PFSK-1 (cell line): ENCODE data around the gene RNASE9.

Experiments used
- POLR2AphosphoS5 ChIP-seq: IDR thresholded peaks from 2 replicates; pipeline ENCODE4 v1.6.1; 2012; ENCODE audit warnings: low read depth, mild to moderate bottlenecking, control low read depth, low read length, moderate library complexity
- REST ChIP-seq, 2 experiments: IDR thresholded peaks; 2 replicates each; pipeline versions ENCODE4 v1.6.1 to v1.8.0; 2011 to 2012; ENCODE audit warnings: low read depth in 2 of 2, low read length in 2 of 2, control low read depth in 1 of 2, inconsistent platforms in 1 of 2, mild to moderate bottlenecking in 1 of 2, moderate library complexity in 1 of 2; ENCODE audit not compliant: insufficient read depth in 1 of 2
- SIN3A ChIP-seq: IDR thresholded peaks from 2 replicates; pipeline ENCODE4 v1.6.1; 2012; ENCODE audit warnings: mild to moderate bottlenecking, low read length, moderate library complexity, borderline replicate concordance; ENCODE audit not compliant: insufficient read depth
- TAF1 ChIP-seq: IDR thresholded peaks from 2 replicates; pipeline ENCODE4 v1.6.1; 2012; ENCODE audit warnings: low read length, control low read depth, borderline replicate concordance; ENCODE audit not compliant: insufficient read depth

- no peak for TF ChIP-seq REST (IDR thresholded peaks at IDR 0.05; ENCODE audit: insufficient read depth in 1 of 2, low read depth in 2 of 2, low read length in 2 of 2)
- TF ChIP-seq TAF1 = no peak
- TF ChIP-seq POLR2AphosphoS5 = no peak
- TF ChIP-seq SIN3A = no peak
Observed at GRCh38 chr14:20564501-20564997, 3.7 kb upstream of the RNASE9 start.
